DMS79 treated with DMSO at 0.1 percent for 48 hours (cell line): ENCODE data around the gene GOLT1B.
"Not testable (repeated sequence)": the region's sequence is repeated elsewhere in the genome, so short reads cannot be mapped to it uniquely, and the experiment has no call there.

Experiments used
- DNase-seq: peaks from one replicate; lab custom pipeline; 2025; lab: John Stamatoyannopoulos, UW

The GOLT1B gene, protein sequence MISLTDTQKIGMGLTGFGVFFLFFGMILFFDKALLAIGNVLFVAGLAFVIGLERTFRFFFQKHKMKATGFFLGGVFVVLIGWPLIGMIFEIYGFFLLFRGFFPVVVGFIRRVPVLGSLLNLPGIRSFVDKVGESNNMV

DNA sequence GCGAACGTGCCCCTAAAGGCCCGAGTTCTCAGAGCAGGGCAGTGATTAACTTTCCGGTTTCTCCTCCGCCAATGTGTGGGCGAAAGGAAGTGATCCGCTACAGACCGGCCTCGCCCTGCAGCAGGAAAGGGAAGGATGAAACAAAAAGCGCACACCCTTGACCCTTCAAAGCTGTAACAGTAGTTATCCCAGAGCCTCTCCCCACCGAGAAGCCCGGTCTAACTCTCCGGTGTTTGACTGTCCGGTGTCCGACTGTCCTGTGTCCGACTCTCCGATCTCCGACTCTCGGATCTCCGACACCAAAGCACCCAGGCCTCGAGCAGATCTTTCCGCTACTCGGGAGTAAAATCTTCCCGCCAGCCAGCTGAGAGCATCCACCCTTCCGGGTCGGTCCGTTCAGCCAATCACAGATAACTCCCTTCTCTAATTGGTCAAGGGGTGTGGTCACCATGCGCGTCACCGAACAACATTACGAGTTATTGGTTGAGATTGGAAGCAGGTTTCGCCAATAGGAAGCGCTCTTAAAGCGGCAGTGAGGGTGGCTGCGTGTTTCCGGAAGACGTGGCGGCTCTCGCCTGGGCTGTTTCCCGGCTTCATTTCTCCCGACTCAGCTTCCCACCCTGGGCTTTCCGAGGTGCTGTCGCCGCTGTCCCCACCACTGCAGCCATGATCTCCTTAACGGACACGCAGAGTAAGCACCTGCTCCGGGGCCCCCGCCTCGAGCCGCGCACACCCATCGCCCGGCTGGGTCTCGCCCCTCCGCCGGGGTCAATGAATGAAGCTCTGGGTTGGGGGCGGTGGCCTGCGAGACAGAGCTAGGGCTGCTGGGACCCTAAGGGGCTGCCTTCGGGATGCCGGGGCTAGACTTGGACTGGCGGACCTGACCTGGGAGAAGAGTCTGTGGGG lies at the start of gene GOLT1B, which contains the start of gene RECQL:
TSS of gene GOLT1B (plus strand) at position 532 of the 906 bp plus-strand sequence. CDS start at position 667, 135 bp downstream.
TSS of gene RECQL (minus strand) at position 378 of the 906 bp plus-strand sequence. CDS start 2,065 bp downstream, outside the sequence.
- peak; percentile 98 for DNase-seq

DNA sequence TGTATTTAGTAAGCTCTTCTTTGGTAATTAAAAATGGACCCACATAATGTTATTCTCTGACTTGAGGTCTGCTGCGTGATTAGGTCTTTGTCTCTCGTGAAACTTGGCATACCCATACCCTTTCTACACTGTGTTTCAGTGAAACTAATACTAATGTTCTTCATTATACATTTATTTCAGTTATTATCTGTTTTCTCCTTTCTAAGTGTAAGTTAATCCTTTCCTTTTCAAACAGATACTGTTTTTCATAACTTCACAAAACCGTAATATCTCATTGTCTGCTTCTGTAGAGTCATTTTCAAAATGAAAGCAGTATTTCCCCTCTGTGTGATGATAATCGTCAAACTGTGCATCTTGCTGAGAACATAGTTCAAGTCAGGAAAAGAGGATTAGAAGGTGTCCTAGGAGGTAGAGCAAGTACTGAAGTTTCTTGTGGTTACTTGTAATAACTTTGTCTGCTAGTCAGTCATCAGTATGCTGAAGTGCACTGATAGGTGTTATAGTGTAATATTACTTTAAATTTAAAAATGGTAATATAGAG lies 48.2 kb upstream of the GOLT1B start:
- DNase-seq: no peak

- DNase-seq: no peak
Observed at GRCh38 chr12:21456291-21456780, 45.3 kb upstream of the GOLT1B start.

DNA sequence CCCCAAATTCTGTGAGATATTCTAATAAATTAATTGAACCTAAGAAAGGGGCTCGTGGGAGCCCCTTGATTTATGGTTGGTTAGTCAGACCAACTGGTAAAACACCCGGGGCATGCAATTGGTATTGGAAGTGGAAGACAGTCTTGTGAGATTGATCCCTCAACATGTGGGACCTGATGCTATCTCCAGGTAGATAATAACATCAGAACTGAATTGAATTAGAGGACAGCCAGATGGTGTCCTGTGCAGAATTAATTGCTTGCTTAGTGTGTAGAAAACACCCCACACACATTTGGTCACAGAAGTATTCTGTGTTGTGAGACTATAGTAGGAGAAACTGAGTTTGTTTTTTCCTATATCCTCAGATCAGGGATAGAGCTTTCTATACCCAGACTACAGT lies 42.1 kb upstream of the GOLT1B start:
- DNase-seq: no peak

DNA sequence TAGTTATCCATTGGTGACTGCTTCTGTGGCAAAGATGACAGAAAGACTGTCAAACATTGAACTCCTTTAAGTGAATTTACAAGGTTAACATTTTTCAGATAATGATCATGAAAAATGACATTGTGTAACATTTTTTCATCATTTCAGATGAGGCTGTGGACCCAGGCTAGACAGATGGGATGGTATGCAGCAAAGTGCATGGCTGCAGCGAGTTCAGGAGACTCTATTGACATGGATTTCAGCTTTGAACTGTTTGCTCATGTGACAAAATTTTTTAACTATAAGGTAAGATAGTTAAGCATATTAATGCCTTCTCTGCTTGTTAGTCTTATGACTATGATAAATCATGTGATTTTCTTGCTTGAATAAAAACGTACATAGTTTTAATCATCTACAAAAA lies 34.3 kb upstream of the GOLT1B start:
- not testable (repeated sequence) for DNase-seq

GRCh38 chr12:21471294-21471693 lies 30.3 kb upstream of the GOLT1B start:
- DNase-seq: no peak

- DNase-seq: no peak
Observed at GRCh38 chr12:21472197-21472823, 29.3 kb upstream of the GOLT1B start.

DNA sequence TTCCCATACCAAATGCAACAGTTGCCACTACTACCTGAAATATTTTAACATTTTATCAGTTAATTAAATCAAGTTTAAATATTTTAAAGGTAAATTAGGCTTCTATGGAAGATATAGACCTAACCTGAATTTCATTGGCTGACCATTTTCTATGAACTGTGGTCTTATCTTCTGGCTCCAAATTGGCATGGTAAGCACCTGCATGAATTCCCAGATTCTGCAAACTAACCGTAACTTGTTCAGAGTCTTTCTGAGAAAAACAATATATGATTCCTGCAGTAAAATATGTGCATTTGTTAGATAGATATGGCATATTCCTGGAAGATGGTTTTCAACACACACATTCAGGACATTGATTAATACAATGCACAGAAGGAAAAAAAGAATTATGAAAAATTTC lies 26.0 kb upstream of the GOLT1B start:
- DNase-seq: no peak

DNA sequence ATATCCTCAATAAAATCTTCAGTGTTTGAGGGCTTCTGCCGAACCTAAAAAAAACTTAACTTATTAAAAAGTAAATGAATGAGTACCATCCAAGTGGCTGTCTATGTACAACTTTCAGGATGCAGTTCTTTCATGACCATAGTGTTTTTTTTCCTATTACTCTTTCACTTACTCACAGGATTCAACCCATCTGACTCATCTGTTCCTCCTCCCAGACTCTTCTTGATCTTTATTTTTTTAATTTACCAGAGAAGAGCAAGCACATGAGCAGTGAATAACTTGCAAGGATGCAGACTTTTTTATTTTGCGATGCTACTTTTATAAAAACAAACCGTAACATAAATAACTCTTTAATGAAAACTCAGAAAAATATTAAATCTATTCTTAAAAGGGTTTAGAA lies 24.6 kb upstream of the GOLT1B start:
- DNase-seq: no peak

- DNase-seq: no peak
Observed at GRCh38 chr12:21478756-21479455, 22.7 kb upstream of the GOLT1B start.

DNA sequence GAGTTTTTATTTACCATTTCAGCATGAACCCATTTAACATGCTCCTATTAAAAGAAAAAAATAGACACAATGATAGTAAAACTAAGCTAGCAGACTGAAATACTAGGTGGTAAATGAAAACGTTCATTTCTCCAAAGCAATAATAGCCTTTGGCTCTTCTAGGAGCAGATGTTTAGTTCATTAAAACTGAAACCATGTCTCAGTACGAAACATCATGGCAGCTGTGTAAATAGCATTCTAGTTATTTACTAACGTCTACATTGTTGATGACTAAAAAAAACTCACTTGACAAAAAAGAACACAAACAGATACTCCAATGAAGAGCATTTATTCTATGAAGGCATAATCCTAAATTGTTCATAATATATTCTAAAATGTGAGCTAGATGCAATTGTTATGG lies 18.1 kb upstream of the GOLT1B start:
- no peak for DNase-seq

GRCh38 chr12:21485998-21486397 lies 15.6 kb upstream of the GOLT1B start:
- no peak for DNase-seq

DNA sequence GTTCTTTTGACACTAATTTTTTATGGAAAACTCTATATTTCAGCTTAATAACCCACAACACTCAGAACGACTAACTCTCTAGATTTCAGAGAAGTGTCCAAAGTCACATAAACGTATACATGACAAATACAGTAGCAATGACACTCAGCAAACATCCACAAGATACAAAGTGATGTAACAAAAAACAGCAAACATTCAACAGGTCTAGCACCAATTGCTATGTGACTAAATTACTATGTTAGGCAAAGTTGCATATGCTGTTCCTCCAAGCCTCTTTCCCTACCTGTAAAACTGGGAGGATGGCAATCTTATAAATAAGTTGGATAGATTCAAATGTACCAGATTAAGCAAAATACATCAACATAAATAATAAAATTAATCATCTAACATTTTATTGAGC lies 1.8 kb upstream of the GOLT1B start:
- DNase-seq: no peak

- peak; percentile 24 for DNase-seq
Observed at GRCh38 chr12:21500786-21501257, 767 bp upstream of the GOLT1B start.

- DNase-seq: peak; percentile 40
Observed at GRCh38 chr12:21502164-21502496, 541 bp downstream of the GOLT1B start.

GRCh38 chr12:21502872-21503271 lies 1.3 kb downstream of the GOLT1B start:
- no peak for DNase-seq

GRCh38 chr12:21505888-21506287 lies 4.3 kb downstream of the GOLT1B start:
- no peak for DNase-seq

DNA sequence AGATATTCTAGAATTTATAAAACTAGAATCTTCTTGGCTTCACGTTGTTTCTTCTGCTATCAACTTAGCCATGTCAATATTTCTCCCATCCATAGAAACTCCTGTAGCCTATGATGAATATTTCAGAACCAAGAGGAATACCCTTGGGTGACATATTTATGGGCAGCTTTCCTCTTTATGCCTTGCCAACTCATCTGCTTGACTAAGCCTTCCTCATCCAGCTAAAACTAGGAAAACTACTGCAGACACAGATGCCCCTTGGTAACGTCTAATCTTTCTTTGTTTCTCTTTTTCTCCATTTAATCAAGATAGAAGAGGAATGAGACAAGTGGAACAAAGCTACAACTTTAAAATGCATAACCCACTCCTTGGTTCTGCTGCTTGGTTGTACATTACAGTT lies 6.3 kb downstream of the GOLT1B start:
- no peak for DNase-seq

DNA sequence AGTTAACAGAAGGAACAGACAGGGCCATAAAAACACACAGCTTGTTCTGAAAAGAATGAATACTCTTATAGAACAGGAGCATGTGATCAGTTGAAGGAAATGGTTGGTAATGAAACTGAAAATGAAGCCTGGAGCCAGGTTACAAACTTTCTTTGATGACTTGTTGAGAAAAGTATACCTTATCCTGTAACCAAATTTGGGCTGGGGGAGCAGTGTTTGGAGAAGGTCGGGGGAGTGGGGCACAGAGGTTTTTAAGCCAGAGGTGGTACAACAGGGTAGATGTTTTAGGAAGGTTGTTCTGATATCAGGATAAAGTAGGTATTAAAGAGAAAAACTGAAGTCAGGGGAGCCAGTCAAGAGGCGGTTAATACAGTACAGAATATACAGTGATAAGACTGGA lies 8.2 kb downstream of the GOLT1B start:
- no peak for DNase-seq

DNA sequence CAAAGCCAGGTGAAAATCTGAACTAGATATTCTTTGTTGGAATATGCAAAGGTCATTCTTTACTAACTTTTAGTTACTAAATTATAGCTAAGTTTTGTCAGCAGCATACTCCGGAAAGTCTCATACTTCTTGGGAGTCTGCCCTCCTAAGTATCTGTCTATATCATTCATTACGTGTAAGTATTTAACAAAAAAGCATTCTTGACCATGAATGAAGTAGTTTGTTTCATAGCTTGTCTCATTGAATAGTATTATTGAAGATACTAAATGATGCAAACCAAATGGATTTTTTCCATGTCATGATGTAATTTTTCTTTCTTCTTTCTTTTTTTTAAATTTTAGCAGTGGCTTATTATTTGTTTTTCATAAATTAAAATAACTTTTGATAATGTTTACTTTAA lies 14.7 kb downstream of the GOLT1B start:
- DNase-seq: no peak

DNA sequence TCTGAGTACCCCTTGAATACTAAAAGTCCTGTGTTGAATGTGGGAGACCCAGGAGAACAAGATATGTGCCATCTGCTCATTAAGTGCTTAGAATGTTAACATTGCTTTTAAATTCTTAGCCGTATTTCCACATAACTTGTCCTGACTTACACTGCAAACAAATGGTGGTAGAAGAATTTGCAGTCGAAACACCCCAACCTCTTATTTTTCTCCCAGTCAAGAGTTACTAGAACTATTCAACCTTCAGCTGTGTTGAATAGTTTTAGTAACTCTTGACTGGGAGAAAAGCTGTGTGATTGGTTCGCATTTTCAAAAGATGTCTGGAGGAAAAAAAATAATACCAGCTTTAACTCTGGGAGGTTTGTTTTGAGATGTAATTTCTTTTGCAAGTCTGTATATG lies 16.9 kb downstream of the GOLT1B start:
- DNase-seq: no peak

GRCh38 chr12:21521541-21521940 lies 20.0 kb downstream of the GOLT1B start:
- DNase-seq: no peak
